ENCODE data around the gene ERCC1. TPM values are rescaled to one million over a fixed set of nuclear protein-coding genes. Genes with fewer than 3 reads are reported as not detected.

The ERCC1 gene
- total and polyA plus RNA-seq, 2 of the 13 experiments (the other 11 are each of a cell fraction or from before 2014, with no cell fraction given), result 40.0 to 66.4 TPM

DNA sequence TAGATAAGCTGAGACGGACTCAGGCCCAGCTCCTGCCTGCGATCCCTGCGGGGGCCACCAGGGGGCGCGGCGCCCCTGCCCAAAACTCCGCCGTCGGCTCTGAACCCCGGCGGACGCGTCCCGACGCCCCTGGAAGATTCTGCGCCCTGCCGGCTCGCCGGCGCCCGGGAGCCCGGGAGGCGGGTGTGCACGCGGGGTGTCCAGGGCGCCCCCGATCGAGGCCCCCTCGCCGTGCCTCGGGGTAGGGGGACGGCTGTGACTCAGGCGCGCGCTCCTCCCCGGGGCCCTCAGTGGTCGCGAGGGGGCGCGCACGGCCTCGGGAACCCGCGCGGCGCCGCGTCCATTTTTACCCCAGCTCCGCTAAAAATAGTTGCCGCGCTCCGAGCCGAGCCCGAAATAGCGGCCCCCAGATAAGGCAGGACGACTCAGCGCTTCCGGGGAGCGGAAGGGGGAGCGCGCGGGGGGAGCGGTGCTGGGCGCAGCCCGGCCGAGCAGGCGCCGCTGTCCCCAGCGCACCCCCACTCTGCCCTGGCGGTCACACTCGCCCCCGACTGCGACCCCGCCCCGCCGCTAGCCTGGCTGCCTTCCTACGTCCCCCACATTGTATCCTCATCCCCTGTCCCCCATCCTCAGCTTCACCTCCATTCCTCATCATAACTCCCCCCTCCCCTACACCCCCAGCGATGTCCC, 16.0 kb upstream of the ERCC1 start (continued):
- TF ChIP-seq ZHX2 (IDR thresholded peaks at IDR 0.05; ENCODE audit: low read depth), result no peak
- no peak for TF ChIP-seq ZHX2 (CRISPR knock-in tag; IDR thresholded peaks at IDR 0.05; ENCODE audit: borderline replicate concordance)
- TF ChIP-seq ZNF703 (CRISPR knock-in tag; IDR thresholded peaks at IDR 0.05; ENCODE audit: borderline replicate concordance), result no peak
- no peak for TF ChIP-seq SRSF9 (IDR thresholded peaks at IDR 0.05; ENCODE audit: borderline replicate concordance, insufficient read depth, low read depth, low read length, poor library complexity, severe bottlenecking)
- no peak for TF ChIP-seq ZNF737 (CRISPR knock-in tag; IDR thresholded peaks at IDR 0.05; ENCODE audit: borderline replicate concordance)
- 0 out of 2 replicates have a peak, but pooled peaks have one; percentile 34 for TF ChIP-seq KDM3A (CRISPR knock-in tag; IDR thresholded peaks at IDR 0.05; ENCODE audit: low read depth)
- no peak for TF ChIP-seq ZNF7 (CRISPR knock-in tag; IDR thresholded peaks at IDR 0.05)
- TF ChIP-seq DZIP1 (CRISPR knock-in tag; IDR thresholded peaks at IDR 0.05), result no peak
- no peak for TF ChIP-seq ZNF577 (CRISPR knock-in tag; IDR thresholded peaks at IDR 0.05; ENCODE audit: borderline replicate concordance, low read depth)
- TF ChIP-seq, protein P1, sequence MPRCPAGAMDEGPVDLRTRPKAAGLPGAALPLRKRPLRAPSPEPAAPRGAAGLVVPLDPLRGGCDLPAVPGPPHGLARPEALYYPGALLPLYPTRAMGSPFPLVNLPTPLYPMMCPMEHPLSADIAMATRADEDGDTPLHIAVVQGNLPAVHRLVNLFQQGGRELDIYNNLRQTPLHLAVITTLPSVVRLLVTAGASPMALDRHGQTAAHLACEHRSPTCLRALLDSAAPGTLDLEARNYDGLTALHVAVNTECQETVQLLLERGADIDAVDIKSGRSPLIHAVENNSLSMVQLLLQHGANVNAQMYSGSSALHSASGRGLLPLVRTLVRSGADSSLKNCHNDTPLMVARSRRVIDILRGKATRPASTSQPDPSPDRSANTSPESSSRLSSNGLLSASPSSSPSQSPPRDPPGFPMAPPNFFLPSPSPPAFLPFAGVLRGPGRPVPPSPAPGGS (CRISPR knock-in tag; IDR thresholded peaks at IDR 0.05), result no peak
- no peak for TF ChIP-seq ZNF550 (CRISPR knock-in tag; IDR thresholded peaks at IDR 0.05; ENCODE audit: borderline replicate concordance)
- TF ChIP-seq ZFP62 (CRISPR knock-in tag; IDR thresholded peaks at IDR 0.05), result no peak
- TF ChIP-seq RXRA (CRISPR knock-in tag; IDR thresholded peaks at IDR 0.05), result no peak
- no peak for TF ChIP-seq SIN3A (IDR thresholded peaks at IDR 0.05; ENCODE audit: borderline replicate concordance, low read depth, low read length)
- TF ChIP-seq IKZF4 (CRISPR knock-in tag; IDR thresholded peaks at IDR 0.05; ENCODE audit: borderline replicate concordance, low read depth, not compliant biosample characterization), result no peak
- no peak for TF ChIP-seq HOXA9 (CRISPR knock-in tag; IDR thresholded peaks at IDR 0.05; ENCODE audit: borderline replicate concordance)
- TF ChIP-seq ZNF354B (CRISPR knock-in tag; IDR thresholded peaks at IDR 0.05), result no peak
- TF ChIP-seq HNF4G (IDR thresholded peaks at IDR 0.05; ENCODE audit: borderline replicate concordance, low read depth, low read length), result no peak
- no peak; the same call in 1 of the 2 replicates for TF ChIP-seq HNF4G (CRISPR knock-in tag; IDR thresholded peaks at IDR 0.05; ENCODE audit: borderline replicate concordance, low read depth)
- TF ChIP-seq FOXO1 (CRISPR knock-in tag; IDR thresholded peaks at IDR 0.05), result peak; percentile 44; the same call in 1 of the 2 replicates
